Measurements from ENCODE around the gene LEUTX. TPM values are rescaled to one million over a fixed set of nuclear protein-coding genes. Genes with fewer than 3 reads are reported as not detected.

LEUTX gene
- total RNA-seq, 1 donor: not detected

DNA sequence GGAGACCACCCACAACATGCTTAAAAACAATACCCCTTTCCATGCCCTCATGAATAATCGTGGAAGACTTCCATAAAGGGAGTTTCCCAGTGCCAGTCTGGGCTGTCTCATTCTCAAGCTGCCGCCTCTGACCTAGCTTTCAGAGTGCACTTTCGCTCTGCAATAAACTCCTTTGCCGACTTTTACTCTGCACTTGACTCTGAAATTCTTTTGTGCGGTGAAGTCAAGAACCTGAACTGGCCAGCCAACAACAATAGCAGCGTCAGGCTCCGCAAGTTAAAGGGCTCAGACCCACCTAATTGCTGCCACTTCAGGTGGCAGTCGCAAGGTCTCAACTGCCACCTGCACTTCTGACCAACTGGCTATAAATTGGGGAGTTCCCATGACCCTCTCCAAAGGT lies 10.3 kb upstream of the LEUTX start:
- H2AFZ ChIP-seq (ENCODE audit: low read length): no peak overlapping the region
- no peaks in the 10 kb centered on the region for H3K36me3 ChIP-seq (ENCODE audit: insufficient read depth, low read length)
- DNase-seq (ENCODE audit: insufficient read length, low spot score, missing footprints): no peak
- no peaks in the 10 kb centered on the region for H3K79me2 ChIP-seq (ENCODE audit: insufficient read depth, low read length)
- H3K27ac ChIP-seq (ENCODE audit: low read depth, low read length): no peak overlapping the region
- H3K4me1 ChIP-seq (ENCODE audit: insufficient read depth, low read length): no peaks in the 10 kb centered on the region
- no peak overlapping the region for H3K4me3 ChIP-seq (ENCODE audit: insufficient read depth, low read length)
- H4K20me1 ChIP-seq (ENCODE audit: insufficient read depth, low read length): no peaks in the 10 kb centered on the region
- no peak overlapping the region for H3K4me2 ChIP-seq (ENCODE audit: insufficient read depth, low read length)
- TF ChIP-seq CTCF (IDR thresholded peaks at IDR 0.05; ENCODE audit: extremely low read depth, low read depth, low read length): no peak
- no peaks in the 10 kb centered on the region for H3K27me3 ChIP-seq (ENCODE audit: insufficient read depth, low read length)
- no peaks in the 10 kb centered on the region for H3K9me3 ChIP-seq (ENCODE audit: low read depth, low read length)

DNA sequence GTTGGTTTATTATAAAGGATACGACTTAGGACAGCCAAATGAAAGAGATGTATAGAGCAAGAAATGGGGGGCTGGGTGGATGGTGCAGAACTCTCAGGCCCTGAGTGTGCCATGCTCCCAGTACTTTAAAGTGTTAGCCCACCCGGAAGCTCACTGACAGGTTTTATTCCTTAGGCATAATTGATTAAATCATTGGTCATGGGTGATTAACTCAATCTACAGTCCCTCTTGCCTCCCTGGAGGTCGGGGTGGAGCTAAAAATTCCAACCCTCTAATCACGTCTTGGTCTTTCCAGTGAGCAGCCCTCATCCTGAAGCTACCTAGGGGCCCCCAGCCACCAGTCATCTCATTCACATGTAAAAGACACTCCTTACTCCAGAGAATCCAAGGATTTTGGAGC lies 9.9 kb upstream of the LEUTX start:
- Histone ChIP-seq H3K4me1 (ENCODE audit: insufficient read depth, low read length) (no peaks in the 10 kb centered on the region), H3K79me2 (ENCODE audit: insufficient read depth, low read length) (no peaks in the 10 kb centered on the region), H2AFZ (ENCODE audit: low read length) (no peak overlapping the region), H3K4me3 (ENCODE audit: insufficient read depth, low read length) (no peak overlapping the region), H3K36me3 (ENCODE audit: insufficient read depth, low read length) (no peaks in the 10 kb centered on the region), H3K27ac (ENCODE audit: low read depth, low read length) (no peak overlapping the region), H3K27me3 (ENCODE audit: insufficient read depth, low read length) (no peaks in the 10 kb centered on the region), H3K9me3 (ENCODE audit: low read depth, low read length) (no peaks in the 10 kb centered on the region), H4K20me1 (ENCODE audit: insufficient read depth, low read length) (no peaks in the 10 kb centered on the region), H3K4me2 (ENCODE audit: insufficient read depth, low read length) (no peak overlapping the region)
- DNase-seq (ENCODE audit: insufficient read length, low spot score, missing footprints): no peak
- no peak for TF ChIP-seq CTCF (IDR thresholded peaks at IDR 0.05; ENCODE audit: extremely low read depth, low read depth, low read length)

- Histone ChIP-seq H3K4me2 (ENCODE audit: insufficient read depth, low read length) (no peak overlapping the region), H3K27ac (ENCODE audit: low read depth, low read length) (no peak overlapping the region), H2AFZ (ENCODE audit: low read length) (no peak overlapping the region), H3K4me3 (ENCODE audit: insufficient read depth, low read length) (no peak overlapping the region), H4K20me1 (ENCODE audit: insufficient read depth, low read length) (no peaks in the 10 kb centered on the region), H3K79me2 (ENCODE audit: insufficient read depth, low read length) (no peaks in the 10 kb centered on the region), H3K9me3 (ENCODE audit: low read depth, low read length) (no peaks in the 10 kb centered on the region), H3K4me1 (ENCODE audit: insufficient read depth, low read length) (no peaks in the 10 kb centered on the region), H3K36me3 (ENCODE audit: insufficient read depth, low read length) (no peaks in the 10 kb centered on the region), H3K27me3 (ENCODE audit: insufficient read depth, low read length) (peaks cover 3% of the 10 kb centered on the region)
- no peak for TF ChIP-seq CTCF (IDR thresholded peaks at IDR 0.05; ENCODE audit: extremely low read depth, low read depth, low read length)
- no peak for DNase-seq (ENCODE audit: insufficient read length, low spot score, missing footprints)
Observed at GRCh38 chr19:39780894-39781293, 2.2 kb downstream of the LEUTX start.

DNA sequence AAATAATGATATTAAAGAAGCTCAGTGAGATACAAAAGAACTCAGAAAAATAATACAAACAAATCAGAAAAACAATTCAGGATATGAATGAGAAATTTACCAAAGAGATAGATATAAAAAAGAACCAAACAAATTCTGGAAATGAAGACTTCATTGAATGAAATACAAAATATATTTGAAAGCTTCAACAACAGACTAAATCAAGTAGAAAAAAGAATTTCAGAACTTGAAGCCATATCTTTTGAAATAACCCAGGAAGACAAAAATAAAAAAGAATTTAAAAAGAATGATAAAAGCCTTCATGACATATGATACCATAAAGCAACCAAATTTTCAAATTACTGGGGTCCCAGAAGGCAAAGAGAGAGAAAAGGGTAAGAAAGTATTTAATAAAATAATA lies 9.6 kb downstream of the LEUTX start:
- Histone ChIP-seq H3K36me3 (ENCODE audit: insufficient read depth, low read length) (no peaks in the 10 kb centered on the region), H2AFZ (ENCODE audit: low read length) (no peak overlapping the region), H3K4me2 (ENCODE audit: insufficient read depth, low read length) (no peak overlapping the region), H3K27ac (ENCODE audit: low read depth, low read length) (no peak overlapping the region), H3K27me3 (ENCODE audit: insufficient read depth, low read length) (no peaks in the 10 kb centered on the region), H3K79me2 (ENCODE audit: insufficient read depth, low read length) (no peaks in the 10 kb centered on the region), H4K20me1 (ENCODE audit: insufficient read depth, low read length) (no peaks in the 10 kb centered on the region), H3K4me1 (ENCODE audit: insufficient read depth, low read length) (no peaks in the 10 kb centered on the region), H3K4me3 (ENCODE audit: insufficient read depth, low read length) (no peak overlapping the region), H3K9me3 (ENCODE audit: low read depth, low read length) (no peaks in the 10 kb centered on the region)
- no peak for TF ChIP-seq CTCF (IDR thresholded peaks at IDR 0.05; ENCODE audit: extremely low read depth, low read depth, low read length)
- no peak for DNase-seq (ENCODE audit: insufficient read length, low spot score, missing footprints)
